Gastrocnemius medialis (tissue), 4 donors: ENCODE measurements around the gene F8.

Experiments used
- POLR2A ChIP-seq, 2 donors: fragments of 450-650 bp; IDR thresholded peaks; one replicate each; pipeline ENCODE4 v1.6.1; 2017; ENCODE audit warnings: antibody characterized with exemption in 2 of 2, mild to moderate bottlenecking in 2 of 2, moderate library complexity in 2 of 2
- TF ChIP-seq, protein P1 (sequence below), 5 experiments: fragments of 450-650 bp in 3 of 5; fragments of 200-600 bp in 2 of 5; sonication (generic) in 2 of 5; IDR thresholded peaks in 4 of 5; conservative IDR thresholded peaks in 1 of 5; 1 replicate in 4 of 5; 2 replicates in 1 of 5; pipeline ENCODE4 v1.5.1; 2016 to 2019; ENCODE audit warnings: antibody characterized with exemption in 5 of 5, mild to moderate bottlenecking in 3 of 5, moderate library complexity in 3 of 5

DNA sequence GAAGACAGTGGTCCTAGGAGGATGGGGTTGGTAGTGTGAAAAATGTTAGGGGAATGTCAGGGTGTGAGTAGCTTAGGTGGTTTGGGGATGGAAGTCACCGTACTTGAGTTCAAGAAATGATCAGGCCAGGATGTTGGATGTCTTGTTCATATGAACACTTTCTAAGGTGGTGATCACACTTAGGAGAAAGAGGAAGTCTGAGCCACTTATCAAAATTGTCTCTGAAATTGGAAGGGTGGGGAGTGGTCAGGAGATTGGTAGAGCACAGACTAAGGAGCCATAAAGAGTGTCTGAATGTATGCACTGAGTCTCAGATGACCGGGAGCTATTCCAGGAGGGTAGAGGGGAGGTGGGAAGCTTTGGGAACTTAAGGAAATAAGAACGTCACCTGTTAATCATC, 31.1 kb upstream of the F8 start:
- no peak for TF ChIP-seq POLR2A (IDR thresholded peaks at IDR 0.05)
- TF ChIP-seq, protein P1, sequence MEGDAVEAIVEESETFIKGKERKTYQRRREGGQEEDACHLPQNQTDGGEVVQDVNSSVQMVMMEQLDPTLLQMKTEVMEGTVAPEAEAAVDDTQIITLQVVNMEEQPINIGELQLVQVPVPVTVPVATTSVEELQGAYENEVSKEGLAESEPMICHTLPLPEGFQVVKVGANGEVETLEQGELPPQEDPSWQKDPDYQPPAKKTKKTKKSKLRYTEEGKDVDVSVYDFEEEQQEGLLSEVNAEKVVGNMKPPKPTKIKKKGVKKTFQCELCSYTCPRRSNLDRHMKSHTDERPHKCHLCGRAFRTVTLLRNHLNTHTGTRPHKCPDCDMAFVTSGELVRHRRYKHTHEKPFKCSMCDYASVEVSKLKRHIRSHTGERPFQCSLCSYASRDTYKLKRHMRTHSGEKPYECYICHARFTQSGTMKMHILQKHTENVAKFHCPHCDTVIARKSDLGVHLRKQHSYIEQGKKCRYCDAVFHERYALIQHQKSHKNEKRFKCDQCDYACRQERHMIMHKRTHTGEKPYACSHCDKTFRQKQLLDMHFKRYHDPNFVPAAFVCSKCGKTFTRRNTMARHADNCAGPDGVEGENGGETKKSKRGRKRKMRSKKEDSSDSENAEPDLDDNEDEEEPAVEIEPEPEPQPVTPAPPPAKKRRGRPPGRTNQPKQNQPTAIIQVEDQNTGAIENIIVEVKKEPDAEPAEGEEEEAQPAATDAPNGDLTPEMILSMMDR (IDR thresholded peaks at IDR 0.05 in 4 of 5, conservative IDR thresholded peaks at IDR 0.05 in 1 of 5): no peak
